NCI-H345 treated with DMSO at 0.1 percent for 48 hours (cell line): ENCODE results near the gene RAB44.
"Not testable (repeated sequence)": the region's sequence is repeated elsewhere in the genome, so short reads cannot be mapped to it uniquely, and the experiment has no call there.

ENCODE experiments used
- DNase-seq: peaks from one replicate; lab custom pipeline; 2025; ENCODE audit not compliant: unreplicated experiment; lab: John Stamatoyannopoulos, UW

RAB44 gene

DNA sequence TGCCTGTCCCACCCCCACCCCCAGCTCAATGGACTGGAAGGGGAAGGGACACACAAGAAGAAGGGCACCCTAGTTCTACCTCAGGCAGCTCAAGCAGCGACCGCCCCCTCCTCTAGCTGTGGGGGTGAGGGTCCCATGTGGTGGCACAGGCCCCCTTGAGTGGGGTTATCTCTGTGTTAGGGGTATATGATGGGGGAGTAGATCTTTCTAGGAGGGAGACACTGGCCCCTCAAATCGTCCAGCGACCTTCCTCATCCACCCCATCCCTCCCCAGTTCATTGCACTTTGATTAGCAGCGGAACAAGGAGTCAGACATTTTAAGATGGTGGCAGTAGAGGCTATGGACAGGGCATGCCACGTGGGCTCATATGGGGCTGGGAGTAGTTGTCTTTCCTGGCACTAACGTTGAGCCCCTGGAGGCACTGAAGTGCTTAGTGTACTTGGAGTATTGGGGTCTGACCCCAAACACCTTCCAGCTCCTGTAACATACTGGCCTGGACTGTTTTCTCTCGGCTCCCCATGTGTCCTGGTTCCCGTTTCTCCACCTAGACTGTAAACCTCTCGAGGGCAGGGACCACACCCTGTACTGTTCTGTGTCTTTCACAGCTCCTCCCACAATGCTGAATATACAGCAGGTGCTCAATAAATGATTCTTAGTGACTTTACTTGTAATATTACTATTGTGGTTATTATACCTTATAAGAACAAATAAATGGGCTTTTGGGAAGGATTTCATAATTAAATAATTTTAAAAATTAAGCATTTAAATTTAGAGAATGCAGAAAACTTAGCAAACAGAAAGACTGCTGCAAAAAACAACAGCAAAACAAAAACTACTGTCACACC lies 10.7 kb upstream of the RAB44 start:
- no peak for DNase-seq

DNA sequence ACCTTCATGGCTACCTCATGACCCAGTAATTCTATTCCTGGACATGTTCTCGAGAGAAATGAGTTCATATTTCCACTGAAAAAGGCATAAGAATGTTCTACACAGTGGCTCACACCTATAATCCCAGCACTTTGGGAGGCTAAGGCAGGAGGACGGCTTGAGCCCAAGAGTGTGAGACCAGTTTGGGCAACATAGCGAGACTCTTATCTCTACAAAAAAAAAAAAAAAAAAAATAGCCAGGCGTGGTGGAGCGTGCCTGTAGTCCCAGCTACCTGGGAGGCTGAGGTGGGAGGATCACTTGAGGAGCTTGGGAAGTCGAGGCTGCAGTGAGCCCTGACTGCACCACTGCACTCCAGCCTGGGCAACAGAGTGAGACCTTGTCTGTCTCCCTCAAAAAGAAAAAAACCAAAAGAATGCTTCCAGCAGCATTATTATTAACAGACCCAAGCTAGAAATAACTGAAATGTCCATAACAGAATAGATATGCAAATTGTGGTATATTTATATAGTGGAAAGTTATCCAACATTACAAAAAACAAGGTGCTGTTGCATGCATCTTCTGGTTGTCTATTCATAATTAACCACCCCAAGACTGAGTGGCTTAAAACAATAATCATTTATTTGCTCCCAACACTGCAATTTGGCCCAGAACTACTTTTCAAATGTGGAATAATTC lies 9.4 kb upstream of the RAB44 start:
- DNase-seq, result no peak

DNA sequence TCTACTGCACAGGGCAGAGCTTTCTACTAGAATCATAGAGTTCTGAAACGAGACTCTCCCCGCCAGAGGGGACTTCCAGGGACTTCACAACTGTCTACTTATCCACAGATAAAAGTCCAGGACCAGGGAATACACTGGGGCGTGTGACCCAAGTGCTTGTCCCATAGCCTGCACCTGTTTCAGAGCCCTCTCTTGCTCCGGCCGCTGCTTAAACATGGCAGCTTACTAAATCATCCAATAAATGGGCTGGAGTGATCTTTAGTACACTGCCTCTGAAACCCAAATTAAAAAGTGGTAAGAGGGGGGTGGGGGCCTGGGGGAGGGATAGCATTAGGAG lies 8.9 kb upstream of the RAB44 start:
- DNase-seq, result no peak

DNA sequence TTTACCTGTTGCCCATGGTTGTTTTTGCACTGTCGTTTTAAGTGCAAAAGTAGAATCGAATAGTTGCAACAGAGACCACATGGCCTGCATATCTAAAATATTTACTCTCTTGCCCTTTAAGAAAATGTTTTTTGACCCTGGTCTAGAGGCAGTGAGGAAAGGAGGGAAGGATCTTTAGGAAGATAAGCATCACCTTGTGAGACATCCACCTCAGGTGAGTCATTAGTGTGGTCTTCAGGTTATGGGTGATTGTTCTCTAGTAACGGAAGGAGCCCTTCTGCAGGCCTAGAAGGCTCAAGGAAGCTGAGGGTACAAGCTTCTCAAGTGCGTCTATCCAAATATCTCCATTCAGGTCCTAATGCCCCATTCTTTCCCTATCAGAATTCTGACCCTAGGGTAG lies 6.6 kb upstream of the RAB44 start:
- DNase-seq, result no peak

DNA sequence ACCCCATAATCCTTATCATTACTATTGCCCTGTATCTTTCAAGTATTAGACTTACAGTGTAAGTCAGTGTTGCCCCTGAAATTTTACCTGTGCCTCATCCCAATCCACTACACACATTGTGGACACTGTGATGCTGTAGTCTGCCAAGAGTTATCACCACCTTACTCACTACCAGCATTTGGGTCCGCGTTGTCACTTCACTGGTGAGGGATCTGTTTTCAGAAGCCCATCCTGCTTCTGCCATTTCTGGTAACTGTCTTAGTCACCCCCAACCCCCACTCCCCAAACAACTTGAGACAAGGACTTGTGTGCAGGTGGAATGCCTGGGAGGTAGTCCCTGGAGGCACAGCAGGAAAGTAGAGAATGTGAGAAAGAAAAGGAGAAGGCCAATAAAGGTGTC lies 6.0 kb upstream of the RAB44 start:
- no peak for DNase-seq

DNA sequence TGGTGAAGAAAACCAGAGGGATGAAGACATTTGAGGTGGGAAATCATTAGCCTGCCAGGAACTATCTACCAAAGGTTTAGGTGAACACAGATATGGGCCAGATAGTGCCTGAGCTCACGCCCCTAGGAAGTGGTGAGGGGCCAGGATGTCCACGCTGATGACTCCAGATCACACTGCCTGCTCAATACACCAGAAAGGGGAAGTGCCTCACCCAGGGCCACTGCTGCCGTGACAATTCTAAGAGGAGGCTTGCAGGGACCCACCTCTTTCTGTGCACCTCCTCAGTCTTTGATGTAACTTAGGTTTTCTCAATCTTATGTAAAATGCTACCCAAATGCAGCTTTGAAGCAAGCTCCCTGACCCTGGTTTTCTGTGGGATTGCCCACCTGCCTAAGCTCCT lies 5.4 kb upstream of the RAB44 start:
- no peak for DNase-seq

DNA sequence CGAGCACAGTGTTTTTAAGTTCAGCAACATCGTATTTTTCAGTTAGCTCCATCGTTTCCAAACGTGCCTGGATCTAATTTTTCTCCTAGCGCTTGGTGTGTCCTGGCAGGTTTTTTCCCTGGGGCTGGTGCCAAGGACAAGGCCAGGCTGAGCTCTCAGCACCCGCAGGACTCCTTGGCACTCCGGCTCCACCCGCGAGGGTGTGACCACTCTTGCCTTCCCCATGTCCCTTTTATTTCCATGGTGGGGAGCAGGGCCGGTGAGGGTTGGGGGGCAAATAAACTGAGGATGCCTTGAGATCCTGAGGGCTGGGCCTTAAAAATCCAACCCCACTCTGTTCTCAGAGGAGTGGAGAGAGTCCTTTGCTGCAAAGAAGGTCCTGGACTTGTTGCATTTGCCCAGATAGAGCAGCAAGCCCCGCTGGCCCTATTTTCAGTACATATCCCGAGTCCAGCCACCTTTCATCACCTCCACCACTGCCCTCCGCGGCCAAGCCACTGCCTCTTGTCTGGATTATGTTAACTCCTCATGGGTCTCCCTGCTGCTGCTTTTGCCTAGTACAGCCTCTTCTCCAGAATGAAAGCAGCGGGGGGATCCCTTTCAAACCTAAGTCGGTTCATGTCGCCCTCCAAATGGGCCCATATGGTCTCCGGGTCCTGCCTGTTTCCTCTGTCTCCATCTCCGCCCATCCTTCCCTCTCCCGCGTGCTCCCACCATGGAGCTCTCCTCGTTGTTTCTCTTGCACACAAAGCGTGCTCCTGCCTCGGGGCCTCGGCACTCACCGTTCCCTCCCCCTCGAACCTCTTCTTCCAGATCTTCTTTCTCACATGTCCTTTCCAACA lies 4.5 kb upstream of the RAB44 start:
- DNase-seq, result no peak

DNA sequence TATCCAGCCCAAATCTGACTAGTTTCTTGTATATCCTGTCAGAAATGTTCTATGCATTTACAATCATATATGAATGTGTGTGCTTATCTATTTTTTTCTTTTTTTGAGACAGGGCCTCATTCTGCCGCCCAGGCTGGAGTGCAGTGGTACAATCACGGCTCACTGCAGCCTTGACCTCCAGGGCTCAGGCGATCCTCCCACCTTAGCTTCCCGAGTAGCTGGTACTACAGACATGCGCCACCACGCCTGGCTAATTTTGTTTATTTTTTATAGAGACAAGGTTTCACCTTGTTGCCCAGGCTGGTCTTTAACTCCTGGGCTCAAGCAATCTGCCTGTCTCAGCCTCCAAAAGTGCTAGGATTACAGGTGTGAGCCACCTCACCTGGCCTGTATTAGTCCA lies 3.0 kb upstream of the RAB44 start:
- DNase-seq, result no peak

DNA sequence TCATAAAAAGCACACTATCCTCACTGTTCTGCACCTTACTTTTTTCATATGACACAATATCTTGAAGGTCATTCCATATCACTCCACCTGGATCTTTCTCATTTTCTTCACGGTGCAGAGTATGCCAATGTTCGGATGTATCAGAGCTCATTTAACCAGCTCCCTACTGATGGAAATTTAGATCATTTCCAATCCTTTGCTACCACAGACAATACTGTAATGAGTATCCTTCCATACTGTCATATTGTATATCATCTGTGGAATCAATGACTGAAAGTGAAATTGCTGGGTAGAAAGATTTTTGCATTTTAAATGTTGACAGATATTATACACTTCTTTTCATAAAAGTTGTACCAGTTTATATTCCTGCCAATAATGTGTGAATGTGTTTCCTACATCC lies 2.2 kb upstream of the RAB44 start:
- no peak for DNase-seq

DNA sequence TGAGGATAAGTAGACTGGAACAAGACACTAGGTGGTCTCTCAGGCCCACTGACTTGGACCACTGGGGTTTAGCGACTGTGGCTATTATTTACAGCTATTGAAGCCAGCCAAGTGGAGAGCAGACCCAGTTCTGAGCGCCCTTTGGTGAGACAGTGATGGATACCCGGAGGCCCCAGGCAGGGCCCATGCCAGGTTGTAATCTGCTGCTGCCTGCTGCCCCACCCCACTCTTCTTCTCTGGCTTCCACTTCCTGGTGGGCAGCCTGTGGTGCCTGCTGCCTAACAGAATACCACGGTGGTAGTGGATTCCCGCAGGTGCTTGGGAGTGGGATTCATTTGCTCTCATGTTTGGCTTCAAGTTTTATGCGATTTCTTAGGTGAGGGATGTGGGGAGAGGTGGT lies 570 bp downstream of the RAB44 start:
- DNase-seq, result no peak

DNA sequence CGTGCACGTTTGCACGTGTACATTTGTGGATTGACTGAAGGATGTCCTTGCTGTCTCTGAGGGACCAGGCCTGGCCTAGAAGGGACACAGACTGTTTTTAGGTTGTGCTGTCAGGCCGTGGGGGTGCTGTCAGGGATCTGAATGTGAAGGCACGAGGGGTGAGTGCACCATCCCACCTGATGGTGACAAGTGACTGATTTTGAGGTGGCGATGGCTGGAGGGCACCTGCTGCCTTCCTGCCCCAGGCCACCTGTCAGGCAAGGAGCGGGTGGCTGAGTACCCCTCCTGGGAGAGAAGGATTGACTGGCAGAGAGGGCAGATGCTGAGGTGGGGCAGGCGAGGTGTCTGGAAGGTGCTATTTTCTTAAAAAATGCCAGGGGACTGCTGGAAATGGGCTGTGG lies 1.2 kb downstream of the RAB44 start:
- DNase-seq, result no peak

DNA sequence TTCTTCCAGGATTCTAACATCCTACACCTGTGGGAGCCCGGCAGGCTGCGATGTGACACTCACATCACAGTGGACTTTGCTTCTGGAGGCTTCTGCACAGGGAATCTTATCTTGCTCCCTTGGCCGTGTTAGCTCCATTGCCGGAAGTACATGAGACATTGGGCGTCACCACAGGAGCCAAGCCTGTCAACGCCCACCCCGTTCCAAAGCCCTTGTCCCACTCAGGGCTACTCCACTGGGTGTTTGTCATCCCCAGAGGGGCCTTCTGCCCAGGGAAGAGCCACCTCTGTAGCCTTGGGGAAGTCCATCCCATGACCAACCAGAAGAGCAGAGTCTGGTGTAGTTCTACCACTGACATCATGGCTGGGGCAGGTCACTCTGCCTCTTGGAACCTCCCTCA lies 1.7 kb downstream of the RAB44 start:
- DNase-seq, result no peak

DNA sequence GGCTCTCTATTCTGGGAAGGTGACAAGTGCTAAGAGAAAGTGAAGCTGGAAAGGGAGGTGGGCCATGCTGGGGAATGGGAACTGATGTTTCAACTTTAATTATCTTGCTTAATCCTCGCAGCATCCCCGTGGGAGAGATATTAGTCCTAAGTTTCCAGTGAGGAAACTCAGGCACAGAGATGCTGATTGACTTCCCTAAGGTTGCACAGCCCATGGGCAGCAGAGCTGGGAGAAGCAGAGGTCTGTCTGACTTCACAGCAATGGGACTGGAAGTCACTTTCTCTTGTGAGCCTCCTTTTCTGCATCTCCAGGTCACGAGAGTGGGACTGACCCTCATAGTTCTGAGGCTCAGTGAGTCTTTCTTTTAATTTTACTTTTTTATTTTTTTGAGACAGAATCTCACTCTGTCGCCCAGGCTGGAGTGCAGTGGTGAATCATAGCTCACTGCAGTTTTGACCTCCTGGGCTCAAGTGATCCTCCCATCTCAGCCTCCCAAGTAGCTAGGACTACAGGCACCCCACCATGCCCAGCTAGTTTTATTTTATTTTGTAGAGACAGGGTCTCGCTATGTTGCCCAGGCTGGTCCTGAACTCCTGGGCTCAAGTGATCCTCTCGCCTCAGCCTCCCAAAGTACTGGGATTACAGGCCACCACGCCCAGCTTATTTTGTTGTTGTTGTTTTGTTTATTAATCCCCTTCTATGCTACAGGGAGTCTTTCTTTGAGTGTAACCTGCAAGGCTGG lies 2.6 kb downstream of the RAB44 start:
- DNase-seq, result no peak

DNA sequence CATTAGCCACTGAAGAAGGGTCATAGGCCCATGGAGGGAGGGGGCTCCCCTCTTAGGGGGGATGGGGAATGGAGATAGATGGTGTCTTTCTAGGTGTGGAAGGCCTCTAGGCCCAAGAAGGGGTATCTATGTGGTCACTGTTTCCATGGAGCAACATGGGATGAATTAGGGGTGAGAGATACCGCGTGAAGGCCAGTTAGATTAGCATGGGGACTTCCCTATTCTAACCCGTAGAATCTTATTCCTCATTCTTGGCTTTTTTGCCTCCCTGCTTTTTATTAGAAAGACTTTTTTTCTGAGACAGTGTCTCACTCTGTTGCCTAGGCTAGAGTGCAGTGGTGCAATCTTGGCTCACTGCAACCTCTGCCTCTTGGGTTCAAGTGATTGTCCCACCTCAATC lies 3.2 kb downstream of the RAB44 start:
- DNase-seq, result no peak

DNA sequence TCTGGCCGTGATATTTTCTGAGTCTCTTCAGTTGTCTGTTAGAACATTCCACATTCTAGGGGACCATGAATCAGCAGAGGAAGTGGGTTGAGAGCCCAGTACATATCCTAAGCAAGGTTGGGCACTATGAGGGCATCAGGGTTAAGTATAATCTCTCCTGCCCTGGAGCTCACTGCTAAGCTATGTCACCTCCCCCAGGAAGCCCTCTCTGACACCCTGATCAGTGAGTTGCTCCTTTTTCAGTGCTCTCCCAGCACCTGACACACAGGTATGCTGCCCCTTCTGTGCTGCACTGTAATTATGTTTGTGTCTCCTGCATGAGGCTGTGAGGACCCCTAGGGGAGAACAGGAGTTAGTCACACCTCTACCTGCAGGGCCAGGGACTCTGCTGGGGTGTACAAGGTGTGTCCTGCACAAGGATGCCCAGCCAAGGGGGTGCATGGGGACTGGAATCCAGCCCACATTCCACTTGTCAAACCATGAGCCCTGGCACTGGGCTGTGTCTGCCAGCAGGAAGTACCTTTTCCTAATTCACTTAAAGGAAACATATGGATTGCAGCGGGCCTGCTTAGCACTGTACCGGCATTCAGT lies 3.9 kb downstream of the RAB44 start:
- no peak for DNase-seq

DNA sequence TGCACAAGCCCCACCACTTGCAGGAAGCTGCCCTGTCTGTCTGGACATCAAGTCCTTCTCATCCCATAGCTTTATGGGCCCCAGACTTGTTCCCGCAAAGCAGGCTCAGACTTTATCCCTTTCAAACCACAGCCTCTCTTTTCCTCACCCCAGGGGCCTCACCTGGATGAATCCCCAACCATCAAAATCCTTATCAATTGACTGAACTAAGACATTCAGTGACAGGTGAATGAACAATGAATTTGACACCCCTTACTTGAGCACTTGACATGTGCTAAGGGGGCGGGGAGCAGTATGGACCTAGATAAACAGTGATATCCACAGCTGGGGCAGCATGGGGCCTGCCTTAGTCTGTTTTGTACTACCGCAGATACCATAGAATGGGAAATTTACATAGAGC lies 5.0 kb downstream of the RAB44 start:
- DNase-seq, result no peak

DNA sequence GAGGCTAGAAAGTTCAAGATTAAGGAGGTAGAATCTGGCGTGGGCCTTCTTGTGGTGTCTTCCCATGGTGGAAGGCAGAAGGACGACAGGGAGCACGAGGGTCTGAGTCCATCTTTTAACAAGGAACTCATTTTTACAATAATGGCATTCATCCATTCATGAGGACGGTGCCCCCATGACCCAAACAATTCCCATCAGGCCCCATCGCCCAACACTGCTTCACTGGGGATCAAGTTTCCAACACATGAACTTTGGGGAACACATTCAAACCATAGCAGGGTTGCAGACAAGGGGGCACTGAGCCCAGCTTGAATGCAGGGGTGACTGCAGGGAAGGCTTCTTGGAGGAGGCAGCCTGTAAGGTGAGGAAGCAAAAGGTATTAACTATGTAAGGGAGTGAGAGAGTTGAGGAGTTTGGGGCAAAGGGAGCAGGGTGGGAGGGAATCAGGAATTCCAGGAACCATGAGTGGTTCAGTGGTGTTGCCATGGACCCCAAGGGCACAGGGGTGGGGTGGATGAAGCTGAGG lies 5.5 kb downstream of the RAB44 start:
- no peak for DNase-seq

DNA sequence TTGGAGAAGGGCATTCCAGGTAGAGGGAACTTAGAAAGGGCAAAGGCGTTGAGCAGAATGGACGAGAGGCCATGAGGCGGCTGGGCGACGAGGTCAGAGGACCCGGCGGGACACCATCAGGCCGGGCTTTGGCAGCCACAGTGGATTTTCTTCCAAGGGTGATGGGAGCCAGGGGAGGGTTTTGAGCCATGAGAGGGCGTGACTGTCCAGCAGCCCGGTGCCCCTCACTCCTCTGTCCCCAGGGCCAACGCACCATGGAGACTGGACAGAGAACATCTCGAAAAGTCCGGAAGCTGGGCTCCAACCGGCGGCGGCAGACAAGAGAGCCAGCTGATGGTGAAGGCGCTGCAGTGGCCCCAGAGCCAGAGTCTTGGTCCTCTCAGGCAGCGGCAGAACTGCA lies 6.4 kb downstream of the RAB44 start:
- DNase-seq, result no peak

DNA sequence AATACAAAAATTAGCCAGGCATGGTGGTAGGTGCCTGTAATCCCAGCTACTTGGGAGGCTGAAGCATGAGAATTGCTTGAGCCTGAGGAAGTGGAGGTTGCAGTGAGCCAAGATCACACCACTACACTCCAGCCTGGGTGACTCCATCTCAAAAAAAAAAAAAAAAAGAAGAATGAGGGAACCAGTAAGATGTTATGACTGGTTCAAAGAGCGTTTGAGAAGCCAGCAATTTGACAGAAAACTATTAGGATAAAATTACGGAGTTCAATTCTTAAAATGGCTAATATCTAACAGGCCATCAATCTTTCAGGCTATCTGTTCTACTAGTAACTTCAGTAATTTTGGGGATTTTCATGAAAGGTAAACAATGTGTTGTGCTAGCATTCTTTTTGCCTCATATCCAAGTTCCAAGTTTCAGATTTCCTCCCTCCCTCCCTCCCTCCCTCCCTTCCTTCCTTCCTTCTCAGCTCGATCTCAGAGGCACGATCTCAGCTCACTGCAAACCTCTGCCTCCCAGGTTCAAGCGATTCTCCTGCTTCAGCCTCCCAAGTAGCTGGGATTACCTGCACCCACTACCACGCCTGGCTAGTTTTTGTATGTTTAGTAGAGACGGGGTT lies 7.4 kb downstream of the RAB44 start:
- not testable (repeated sequence) for DNase-seq

DNA sequence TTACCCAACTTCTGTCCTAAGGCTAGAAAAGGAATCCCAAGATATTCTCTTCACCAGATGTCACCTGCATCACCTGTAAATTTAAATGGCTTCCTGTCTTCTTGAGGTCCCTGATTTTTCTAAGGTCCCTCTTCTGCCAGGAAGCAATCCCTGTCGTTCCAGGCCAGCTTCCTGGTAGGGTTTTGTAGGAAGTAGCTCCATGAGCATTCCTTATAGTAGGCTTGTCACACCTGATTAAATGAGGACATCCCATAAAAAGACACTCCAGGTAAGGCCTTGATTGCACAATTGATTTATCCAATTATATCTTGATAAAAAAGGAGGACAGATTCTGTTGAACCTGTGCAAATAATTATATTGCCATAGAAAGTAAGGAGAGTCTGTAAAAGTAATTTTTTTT lies 8.7 kb downstream of the RAB44 start:
- no peak for DNase-seq
